ENCODE data around the gene TNFAIP2. TPM values are rescaled to one million over a fixed set of nuclear protein-coding genes. Genes with fewer than 3 reads are reported as not detected.

TNFAIP2 gene
- total and polyA plus RNA-seq, 2 of the 4 experiments (the other 2 are of a cell fraction): 6.3 to 9.6 TPM

- Histone ChIP-seq H3K18ac (ENCODE audit: low read depth, low read length) (peak overlapping the region; percentile 71), H3K79me1 (ENCODE audit: low read depth in 1 of 2, low read length in 2 of 2) (no peaks in the 10 kb centered on the region), H2BK120ac (ENCODE audit: low read depth, low read length) (peak overlapping the region; percentile 72), H3K56ac (ENCODE audit: extremely low read depth, insufficient read depth, low read length) (no peak overlapping the region), H3K27me3 (ENCODE audit: control insufficient read depth, insufficient read depth, low read length) (peaks cover 11% of the 10 kb centered on the region), H3K4me3 (ENCODE audit: insufficient read depth, low read depth, low read length) (no peak overlapping the region), H2AFZ (replicated peaks; ENCODE audit: low read length, poor library complexity) (peak overlapping the region; percentile 81), H3K36me3 (ENCODE audit: control insufficient read depth, insufficient read depth, low read length) (no peaks in the 10 kb centered on the region), H2AK9ac (replicated peaks; ENCODE audit: low read depth, low read length, poor library complexity) (peak overlapping the region; percentile 29), H4K8ac (ENCODE audit: low read depth in 2 of 2, low read length in 2 of 2) (peak overlapping the region; percentile 60 to 89), H4K5ac (ENCODE audit: low read depth, low read length) (peak overlapping the region; percentile 20), H2BK15ac (ENCODE audit: low read depth, low read length) (peak overlapping the region; percentile 81; the same call in 2 of the 3 replicates), H3K23ac (ENCODE audit: low read depth, low read length) (peak overlapping the region; percentile 0; the same call in 1 of the 2 replicates), H3K4ac (ENCODE audit: low read depth, low read length) (peak overlapping the region; percentile 70), H2BK20ac (ENCODE audit: low read depth, low read length) (peak overlapping the region; percentile 58), H2AK5ac (ENCODE audit: low read depth, low read length) (peak overlapping the region; percentile 95), H3K4me2 (ENCODE audit: low read depth, low read length) (no peak overlapping the region), H4K91ac (ENCODE audit: insufficient read depth, low read depth, low read length) (peak overlapping the region; percentile 78), H3K4me1 (ENCODE audit: control insufficient read depth, insufficient read depth, low read length) (peaks cover 31% of the 10 kb centered on the region), H3K9ac (ENCODE audit: low read depth, low read length) (no peak overlapping the region; the same call in 1 of the 2 replicates), H3K14ac (replicated peaks; ENCODE audit: low read depth, low read length) (peak overlapping the region; percentile 71; the same call in 1 of the 2 replicates), H2BK5ac (ENCODE audit: low read depth, low read length, poor library complexity, severe bottlenecking) (peak overlapping the region; percentile 75), H4K20me1 (ENCODE audit: insufficient read depth, low read length) (no peaks in the 10 kb centered on the region), H3K9me3 (ENCODE audit: control insufficient read depth, insufficient read depth, low read length) (no peaks in the 10 kb centered on the region), H3K9me1 (ENCODE audit: insufficient read depth, low read length) (peaks cover 12% of the 10 kb centered on the region; the same call in 1 of the 2 replicates), H3K27ac (ENCODE audit: insufficient read depth, low read length) (peak overlapping the region; percentile 3; the same call in 1 of the 2 replicates)
- in situ Hi-C loops (cut with MboI; ENCODE audit: low sequenced_read_pairs) (no loop called here), intact Hi-C loops (cut with micrococcal nuclease) (no loop called here), dilution Hi-C loops (cut with HindIII; ENCODE audit: low sequenced_read_pairs, unreplicated experiment) (no loop called here)
- no peak for TF ChIP-seq RFX5 (IDR thresholded peaks at IDR 0.05; ENCODE audit: low read depth, low read length)
- TF ChIP-seq MAFK (IDR thresholded peaks at IDR 0.05; ENCODE audit: low read depth, low read length): no peak
- TF ChIP-seq FOS (IDR thresholded peaks at IDR 0.05; ENCODE audit: low read depth, low read length): peak; percentile 48; the same call in 1 of the 2 replicates
- no peak for TF ChIP-seq RAD21 (IDR thresholded peaks at IDR 0.05; ENCODE audit: low read length)
- TF ChIP-seq POLR2A (IDR thresholded peaks at IDR 0.05; ENCODE audit: low read depth, low read length): no peak
- TF ChIP-seq CEBPB (IDR thresholded peaks at IDR 0.05; ENCODE audit: low read depth, low read length): no peak
- TF ChIP-seq SMC3 (IDR thresholded peaks at IDR 0.05; ENCODE audit: low read depth, low read length): no peak
- POLR2A ChIA-PET (ENCODE audit: unreplicated experiment): no interaction called here
- DNase-seq (peak; percentile 73), ATAC-seq (ENCODE audit: low read depth) (no peak)
- CTCF ChIA-PET: interaction anchor here (0.6 to 1.5 kb wide), 3 partner anchors 41 to 78 kb away, joined by 3 to 4 read pairs (median 4); no protein-coding TSS in a partner anchor
- no CpG with 5 or more reads among the region's 9 CpGs for WGBS, 2 experiments (ENCODE audit: extremely low coverage in 2 of 2, insufficient read length in 1 of 2)
- no TSS peak for BruUV-seq (replicated peaks)
Measured at GRCh38 chr14:103108749-103109207, 14.5 kb upstream of the TNFAIP2 start.

All from IMR-90 (cell line).